HG03354 (cell line): ENCODE results near the gene NDUFA8.
"Not testable (repeated sequence)": the region's sequence is repeated elsewhere in the genome, so short reads cannot be mapped to it uniquely, and the experiment has no call there.

Source experiments
- ATAC-seq: cut with Tn5 transposase; IDR thresholded peaks from one replicate; pipeline ENCODE4 v1.9.1; 2021; ENCODE audit warnings: mild to moderate bottlenecking; ENCODE audit not compliant: unreplicated experiment, poor library complexity, severe bottlenecking

NDUFA8 gene

GRCh38 chr9:122124528-122124927, 35.1 kb downstream of the NDUFA8 start:
- no peak for ATAC-seq

- no peak for ATAC-seq
Measured at GRCh38 chr9:122124048-122124447, 35.5 kb downstream of the NDUFA8 start.

- ATAC-seq = peak; percentile 56
Measured at GRCh38 chr9:122122903-122123632, 36.5 kb downstream of the NDUFA8 start.

- ATAC-seq = no peak
Measured at GRCh38 chr9:122122468-122122867, 37.1 kb downstream of the NDUFA8 start.

GRCh38 chr9:122121931-122122330, 37.6 kb downstream of the NDUFA8 start:
- no peak for ATAC-seq

- ATAC-seq = no peak
Measured at GRCh38 chr9:122121391-122121790, 38.2 kb downstream of the NDUFA8 start.

- no peak for ATAC-seq
Measured at GRCh38 chr9:122120316-122121071, 39.1 kb downstream of the NDUFA8 start.

GRCh38 chr9:122119721-122120120, 39.9 kb downstream of the NDUFA8 start:
- ATAC-seq = no peak

GRCh38 chr9:122119166-122119521, 40.4 kb downstream of the NDUFA8 start:
- ATAC-seq = no peak

GRCh38 chr9:122118343-122119165, 41.0 kb downstream of the NDUFA8 start:
- ATAC-seq = no peak

- not testable (repeated sequence) for ATAC-seq
Measured at GRCh38 chr9:122117241-122117640, 42.3 kb downstream of the NDUFA8 start.

- no peak for ATAC-seq
Measured at GRCh38 chr9:122116448-122117173, 43.0 kb downstream of the NDUFA8 start.

- no peak for ATAC-seq
Measured at GRCh38 chr9:122116040-122116439, 43.5 kb downstream of the NDUFA8 start.

GRCh38 chr9:122115176-122116035, 44.2 kb downstream of the NDUFA8 start:
- no peak for ATAC-seq

GRCh38 chr9:122113574-122113973, 46.0 kb downstream of the NDUFA8 start:
- no peak for ATAC-seq

GRCh38 chr9:122112238-122112637, 47.3 kb downstream of the NDUFA8 start:
- ATAC-seq = no peak

- ATAC-seq = no peak
Measured at GRCh38 chr9:122111413-122112085, 48.0 kb downstream of the NDUFA8 start.

GRCh38 chr9:122110100-122110833, 49.3 kb downstream of the NDUFA8 start:
- no peak for ATAC-seq
